ENCODE measurements around the gene SORCS3.

DNA sequence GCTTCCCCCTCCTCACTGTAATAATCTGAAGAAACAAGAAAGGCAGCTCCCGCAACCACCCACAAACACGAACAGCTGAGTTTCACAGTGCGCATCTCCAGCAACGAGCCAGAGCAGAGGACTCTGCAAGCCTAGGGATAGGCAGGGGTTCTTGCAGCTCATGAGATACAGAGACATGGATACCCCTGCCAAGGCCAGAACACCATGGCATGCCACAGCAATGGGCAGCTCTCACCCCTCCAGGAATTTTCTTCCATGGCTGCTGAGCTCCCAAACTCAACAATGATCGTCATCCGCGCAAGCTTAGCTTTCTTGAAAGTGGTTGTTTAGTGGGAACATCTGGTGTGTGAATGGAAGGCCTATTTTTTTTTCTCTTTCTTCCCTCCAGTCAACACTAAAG is 637.3 kb downstream of the SORCS3 start:
- TF ChIP-seq, protein P1, sequence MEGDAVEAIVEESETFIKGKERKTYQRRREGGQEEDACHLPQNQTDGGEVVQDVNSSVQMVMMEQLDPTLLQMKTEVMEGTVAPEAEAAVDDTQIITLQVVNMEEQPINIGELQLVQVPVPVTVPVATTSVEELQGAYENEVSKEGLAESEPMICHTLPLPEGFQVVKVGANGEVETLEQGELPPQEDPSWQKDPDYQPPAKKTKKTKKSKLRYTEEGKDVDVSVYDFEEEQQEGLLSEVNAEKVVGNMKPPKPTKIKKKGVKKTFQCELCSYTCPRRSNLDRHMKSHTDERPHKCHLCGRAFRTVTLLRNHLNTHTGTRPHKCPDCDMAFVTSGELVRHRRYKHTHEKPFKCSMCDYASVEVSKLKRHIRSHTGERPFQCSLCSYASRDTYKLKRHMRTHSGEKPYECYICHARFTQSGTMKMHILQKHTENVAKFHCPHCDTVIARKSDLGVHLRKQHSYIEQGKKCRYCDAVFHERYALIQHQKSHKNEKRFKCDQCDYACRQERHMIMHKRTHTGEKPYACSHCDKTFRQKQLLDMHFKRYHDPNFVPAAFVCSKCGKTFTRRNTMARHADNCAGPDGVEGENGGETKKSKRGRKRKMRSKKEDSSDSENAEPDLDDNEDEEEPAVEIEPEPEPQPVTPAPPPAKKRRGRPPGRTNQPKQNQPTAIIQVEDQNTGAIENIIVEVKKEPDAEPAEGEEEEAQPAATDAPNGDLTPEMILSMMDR (IDR thresholded peaks at IDR 0.05 in 2 of 3, conservative IDR thresholded peaks at IDR 0.05 in 1 of 3; ENCODE audit: control insufficient read depth in 2 of 3, extremely low read depth in 1 of 3, insufficient read depth in 1 of 3, low read depth in 3 of 3, low read length in 3 of 3), result no peak
- TF ChIP-seq EP300 (IDR thresholded peaks at IDR 0.05; ENCODE audit: borderline replicate concordance in 1 of 2, control insufficient read depth in 1 of 2, low read depth in 2 of 2, low read length in 2 of 2) (no peak), SMC3 (IDR thresholded peaks at IDR 0.05; ENCODE audit: borderline replicate concordance, low read length) (no peak), RCOR1 (conservative IDR thresholded peaks at IDR 0.05; ENCODE audit: low read depth, low read length) (no peak), POLR2AphosphoS5 (IDR thresholded peaks at IDR 0.05; ENCODE audit: low read length) (no peak), CHD2 (IDR thresholded peaks at IDR 0.05; ENCODE audit: borderline replicate concordance, low read depth, low read length) (no peak), JUND (IDR thresholded peaks at IDR 0.05; ENCODE audit: low read depth, low read length) (no peak), POLR2A (IDR thresholded peaks at IDR 0.05; ENCODE audit: low read depth, low read length) (no peak), RELA (IDR thresholded peaks at IDR 0.05; ENCODE audit: borderline replicate concordance, partially characterized antibody) (no peak), FOS (IDR thresholded peaks at IDR 0.05; ENCODE audit: borderline replicate concordance, extremely low read depth, insufficient read length) (no peak), SRF (IDR thresholded peaks at IDR 0.05; ENCODE audit: low read depth in 2 of 2, low read length in 2 of 2) (no peak), RAD21 (IDR thresholded peaks at IDR 0.05; ENCODE audit: insufficient read depth, low read depth, low read length) (no peak)
- TF ChIP-seq, protein P2, sequence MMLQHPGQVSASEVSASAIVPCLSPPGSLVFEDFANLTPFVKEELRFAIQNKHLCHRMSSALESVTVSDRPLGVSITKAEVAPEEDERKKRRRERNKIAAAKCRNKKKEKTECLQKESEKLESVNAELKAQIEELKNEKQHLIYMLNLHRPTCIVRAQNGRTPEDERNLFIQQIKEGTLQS (IDR thresholded peaks at IDR 0.05; ENCODE audit: borderline replicate concordance, extremely low read depth, low read depth, low read length), result no peak

Measured in GM12878 (cell line).